ENCODE data around the gene ARID1B.

ARID1B gene

DNA sequence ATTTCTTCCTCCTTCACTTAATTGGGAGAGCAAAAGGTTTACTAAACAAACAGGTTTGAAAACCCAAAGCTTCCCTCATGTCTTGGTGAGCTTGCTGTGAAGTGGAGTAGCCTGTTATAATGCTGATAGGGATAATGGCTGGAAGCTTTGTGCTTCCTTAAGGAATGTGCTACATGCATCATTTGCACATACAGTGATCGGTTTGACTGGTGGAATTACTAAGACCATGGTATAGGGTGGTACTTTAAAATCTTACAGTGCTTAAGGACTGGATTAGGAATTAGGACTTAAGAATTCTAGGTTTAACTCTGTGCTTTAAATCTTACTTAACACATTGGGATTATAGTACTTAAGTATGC is 75.7 kb downstream of the ARID1B start:
- TF ChIP-seq GATA3 (IDR thresholded peaks at IDR 0.05; ENCODE audit: low read depth, low read length) (no peak), GATA2 (IDR thresholded peaks at IDR 0.05; ENCODE audit: low read depth, low read length) (no peak)

DNA sequence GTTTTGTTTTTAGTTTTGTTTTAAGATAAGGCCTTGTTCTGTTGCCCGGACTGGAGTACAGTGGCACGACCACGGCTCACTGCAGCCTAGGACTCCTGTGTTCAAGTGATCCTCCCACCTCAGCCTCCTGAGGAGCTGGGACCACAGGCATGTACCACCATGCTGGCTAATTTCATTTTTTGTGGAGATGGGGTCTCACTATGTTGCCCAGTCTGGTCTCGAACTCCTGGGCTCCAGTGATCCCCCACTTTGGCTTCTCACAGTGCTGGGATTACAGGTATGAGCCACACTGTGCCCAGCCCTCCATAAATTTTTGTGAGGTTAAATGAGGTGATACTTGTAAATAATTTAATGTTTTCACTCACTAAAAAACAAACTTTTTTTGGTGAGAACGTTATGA is 76.6 kb downstream of the ARID1B start:
- TF ChIP-seq GATA3 (IDR thresholded peaks at IDR 0.05; ENCODE audit: low read depth, low read length) (no peak), GATA2 (IDR thresholded peaks at IDR 0.05; ENCODE audit: low read depth, low read length) (no peak)

DNA sequence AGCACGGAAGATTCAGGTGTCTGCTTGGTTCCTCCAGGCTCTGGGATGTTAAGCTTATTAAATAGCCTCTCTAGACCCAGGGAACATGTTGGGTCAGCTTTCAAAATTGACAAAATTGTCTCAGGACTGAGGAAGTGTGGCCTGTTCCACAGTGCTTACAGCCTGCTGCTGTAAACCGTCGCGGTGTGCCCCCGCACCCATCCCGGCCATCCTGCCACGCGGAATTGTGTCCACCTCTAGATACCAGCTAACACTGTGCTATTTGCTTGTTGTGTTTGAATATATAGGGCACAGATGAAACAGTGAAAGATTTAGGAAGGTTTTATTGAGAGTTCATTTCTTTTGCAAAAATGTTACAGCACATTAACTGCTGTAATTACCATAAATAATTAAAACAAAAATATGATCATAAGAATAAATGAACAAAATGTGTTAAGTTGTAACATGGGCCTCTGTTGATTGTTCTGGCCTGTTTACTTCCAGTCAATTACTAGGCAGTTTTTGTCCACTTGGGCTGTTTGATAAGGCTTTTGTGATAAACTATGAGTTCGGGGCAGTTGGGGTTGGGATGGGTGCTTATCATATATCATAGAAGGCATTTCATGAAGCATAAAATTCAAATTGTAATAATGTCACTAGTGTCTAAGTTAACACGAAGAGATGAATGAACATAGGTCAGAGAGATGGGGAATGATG is 77.4 kb downstream of the ARID1B start:
- no peak for TF ChIP-seq GATA3 (IDR thresholded peaks at IDR 0.05; ENCODE audit: low read depth, low read length)
- no peak for TF ChIP-seq GATA2 (IDR thresholded peaks at IDR 0.05; ENCODE audit: low read depth, low read length)

DNA sequence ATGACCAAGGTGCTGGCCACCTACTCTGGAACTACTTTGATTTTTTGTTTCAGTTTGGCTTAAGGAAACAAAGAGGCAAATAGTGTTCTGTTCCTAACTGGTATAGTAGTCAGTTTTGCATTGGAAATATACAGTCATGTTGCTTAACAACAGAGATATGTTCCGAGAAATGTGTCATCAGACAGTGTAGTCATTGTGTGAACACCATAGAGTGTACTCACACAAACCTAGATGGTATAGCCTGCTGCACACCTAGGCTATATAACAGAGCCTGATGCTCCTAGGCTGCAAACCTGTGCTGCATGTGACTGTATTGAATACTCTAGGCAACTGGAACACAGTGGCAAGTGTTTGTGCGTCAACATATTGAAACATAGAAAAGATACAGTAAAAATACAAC is 80.4 kb downstream of the ARID1B start:
- TF ChIP-seq GATA2 (IDR thresholded peaks at IDR 0.05; ENCODE audit: low read depth, low read length): no peak
- TF ChIP-seq GATA3 (IDR thresholded peaks at IDR 0.05; ENCODE audit: low read depth, low read length): no peak

DNA sequence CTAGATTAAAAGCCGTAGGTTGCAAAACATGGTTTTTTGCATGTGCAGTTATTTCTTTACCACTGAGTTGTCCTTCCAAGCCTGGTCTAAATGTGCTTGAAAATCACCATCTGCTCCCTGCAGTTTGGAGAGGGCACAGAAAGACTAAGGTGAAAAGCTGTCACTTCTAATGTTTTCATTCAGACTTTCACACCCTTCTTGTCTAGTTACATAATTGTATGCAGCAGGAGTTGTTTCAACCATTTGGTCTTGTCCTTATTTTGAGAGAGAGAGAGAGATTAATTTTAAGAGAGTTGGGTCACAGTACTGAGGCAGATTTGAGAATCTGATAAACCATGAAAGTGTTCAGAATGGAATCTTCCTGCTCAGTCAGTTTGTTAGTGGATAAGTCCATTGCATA is 82.5 kb downstream of the ARID1B start:
- TF ChIP-seq GATA3 (IDR thresholded peaks at IDR 0.05; ENCODE audit: low read depth, low read length) (no peak), GATA2 (IDR thresholded peaks at IDR 0.05; ENCODE audit: low read depth, low read length) (no peak)

DNA sequence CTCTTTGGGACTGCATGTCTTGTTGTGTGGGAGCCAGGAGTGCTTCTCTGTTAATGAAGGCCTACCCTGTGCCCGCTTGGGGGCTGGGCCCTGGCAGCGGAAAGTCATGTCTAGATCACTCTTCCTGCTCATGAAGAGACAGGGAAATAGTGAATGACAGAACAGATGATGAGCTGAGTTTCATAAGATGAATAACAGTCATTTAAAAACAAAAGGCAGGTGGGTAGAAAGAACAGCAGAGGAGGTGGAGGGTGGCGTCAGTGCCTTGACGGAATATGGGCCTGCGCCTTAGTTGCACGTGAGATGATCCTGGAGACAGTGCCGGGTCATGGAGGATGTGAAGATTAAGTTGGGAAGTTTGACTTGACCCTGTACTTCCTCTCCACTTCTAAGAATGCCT is 85.5 kb downstream of the ARID1B start:
- TF ChIP-seq GATA2 (IDR thresholded peaks at IDR 0.05; ENCODE audit: low read depth, low read length) (no peak), GATA3 (IDR thresholded peaks at IDR 0.05; ENCODE audit: low read depth, low read length) (no peak)

DNA sequence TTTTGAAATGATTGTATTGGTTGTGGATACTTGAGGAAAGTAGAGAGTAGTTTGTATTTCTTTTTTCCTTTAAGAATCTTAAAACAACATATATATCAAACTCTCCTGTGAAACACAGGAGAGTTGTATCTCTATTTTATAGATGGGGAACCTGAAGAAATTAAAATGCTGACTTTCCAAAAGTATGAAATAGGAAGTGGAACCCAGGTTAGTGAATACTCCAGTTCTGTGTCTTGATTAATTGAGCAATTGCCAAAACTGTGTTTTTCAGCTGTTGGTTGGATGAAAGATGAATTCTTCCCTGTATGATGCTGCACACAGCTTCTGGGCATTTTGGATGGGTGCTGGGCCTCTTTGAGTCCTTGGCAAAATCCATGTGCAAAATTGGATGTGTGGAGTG is 86.3 kb downstream of the ARID1B start:
- TF ChIP-seq GATA2 (IDR thresholded peaks at IDR 0.05; ENCODE audit: low read depth, low read length): no peak
- TF ChIP-seq GATA3 (IDR thresholded peaks at IDR 0.05; ENCODE audit: low read depth, low read length): no peak

DNA sequence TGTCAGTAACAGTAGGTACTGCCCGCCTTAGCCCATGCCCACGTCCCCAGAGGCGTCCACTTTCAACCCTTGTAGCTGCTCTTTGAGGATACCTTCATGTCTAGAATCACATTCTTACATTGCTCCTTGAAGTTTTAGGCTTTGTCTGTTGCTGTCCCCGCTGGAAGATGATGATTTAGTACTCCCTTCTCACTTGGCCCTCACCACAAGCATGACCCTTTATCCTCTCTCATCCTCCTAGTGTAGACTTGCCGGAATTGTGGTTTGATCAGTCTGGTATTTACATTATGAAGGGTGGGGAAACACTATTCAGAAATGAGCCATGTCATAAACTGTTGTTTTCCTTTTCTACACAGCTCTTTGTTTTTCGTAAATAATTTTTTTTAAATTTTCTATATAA is 87.4 kb downstream of the ARID1B start:
- no peak for TF ChIP-seq GATA3 (IDR thresholded peaks at IDR 0.05; ENCODE audit: low read depth, low read length)
- TF ChIP-seq GATA2 (IDR thresholded peaks at IDR 0.05; ENCODE audit: low read depth, low read length): no peak

DNA sequence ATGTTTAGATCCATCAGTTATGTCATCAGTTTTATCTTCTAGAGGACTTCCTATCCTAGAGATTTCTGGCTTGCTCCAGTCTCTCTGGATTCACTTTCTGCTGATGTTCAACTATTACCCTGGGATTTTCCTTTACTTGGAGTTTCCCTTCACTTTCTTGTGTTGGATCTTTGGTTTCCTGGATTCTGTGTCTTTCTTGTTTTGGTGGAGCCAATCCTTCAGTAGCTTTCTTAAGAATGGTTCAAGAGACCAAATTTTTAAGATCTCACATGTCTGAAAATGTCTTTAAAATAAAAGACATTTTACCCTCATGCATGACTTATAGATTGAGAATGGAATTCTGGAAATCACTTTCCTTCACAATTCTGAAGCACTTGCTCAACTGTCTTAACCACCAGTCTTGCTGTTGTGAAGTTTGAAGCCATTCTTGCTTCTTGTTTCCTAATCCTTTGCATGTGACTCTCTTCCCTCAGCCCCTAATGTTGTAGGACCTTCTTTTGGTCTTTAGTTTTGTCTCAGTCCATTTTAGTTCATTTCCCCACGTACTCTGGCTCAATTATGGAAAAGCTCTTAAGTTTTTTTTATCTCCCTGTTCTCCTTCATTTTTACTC is 87.9 kb downstream of the ARID1B start:
- no peak for TF ChIP-seq GATA3 (IDR thresholded peaks at IDR 0.05; ENCODE audit: low read depth, low read length)
- TF ChIP-seq GATA2 (IDR thresholded peaks at IDR 0.05; ENCODE audit: low read depth, low read length): no peak

DNA sequence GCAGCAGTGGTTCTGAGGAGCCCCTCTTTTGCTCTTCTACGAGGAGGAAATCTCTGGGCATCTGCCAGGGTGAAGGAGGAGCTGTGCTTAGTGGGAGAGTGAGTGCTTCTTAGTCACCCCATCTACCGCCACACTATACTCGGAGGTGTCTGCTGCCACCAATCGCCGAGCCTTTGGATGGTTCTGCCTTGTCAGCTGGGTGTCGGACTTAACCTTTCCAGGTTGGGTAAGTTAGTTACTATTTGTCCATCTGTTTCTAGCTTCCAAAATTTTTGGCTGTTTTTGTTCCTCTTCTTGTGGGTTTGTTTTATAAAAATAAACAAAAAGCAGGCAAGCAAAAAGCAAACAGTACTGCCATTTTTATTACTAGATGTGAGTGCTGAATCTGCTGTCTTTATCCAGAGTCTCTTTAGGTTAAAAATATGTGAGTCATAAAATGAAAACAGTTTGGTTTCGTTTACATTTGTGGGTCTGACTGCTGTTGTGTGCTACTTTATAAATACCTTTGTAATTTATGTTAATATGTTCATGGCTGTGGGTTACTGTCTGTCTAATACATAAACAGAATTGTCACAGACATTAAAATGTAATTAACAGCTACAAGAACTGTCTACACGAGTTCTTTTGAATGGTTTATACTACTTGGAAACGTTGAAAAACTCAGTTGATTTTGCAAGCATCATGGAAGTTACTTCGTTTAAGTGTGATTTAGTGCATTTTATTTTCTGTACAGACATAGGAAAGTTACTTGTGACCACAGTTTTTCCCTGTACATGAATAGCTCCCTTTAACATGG is 89.2 kb downstream of the ARID1B start:
- TF ChIP-seq GATA2 (IDR thresholded peaks at IDR 0.05; ENCODE audit: low read depth, low read length): no peak
- no peak for TF ChIP-seq GATA3 (IDR thresholded peaks at IDR 0.05; ENCODE audit: low read depth, low read length)

DNA sequence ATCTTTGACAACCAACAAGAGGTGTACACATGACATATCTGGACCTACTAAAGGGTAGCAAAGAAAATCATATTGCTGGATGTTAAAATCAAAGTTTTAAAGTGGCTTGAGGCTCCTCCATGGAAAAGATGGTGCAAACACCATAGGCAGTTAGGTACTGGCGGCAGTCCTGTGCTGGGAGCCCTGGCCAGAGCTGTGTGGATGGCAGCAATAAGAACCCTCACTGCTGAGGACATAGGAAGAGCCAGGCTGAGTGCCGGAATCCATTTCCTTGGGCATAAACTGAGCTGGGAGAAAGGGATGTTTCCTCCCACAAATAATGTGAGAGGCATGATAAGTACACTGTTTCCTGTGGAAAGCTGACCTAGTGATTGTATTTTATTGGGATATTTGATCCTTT is 89.9 kb downstream of the ARID1B start:
- TF ChIP-seq GATA2 (IDR thresholded peaks at IDR 0.05; ENCODE audit: low read depth, low read length) (no peak), GATA3 (IDR thresholded peaks at IDR 0.05; ENCODE audit: low read depth, low read length) (no peak)

DNA sequence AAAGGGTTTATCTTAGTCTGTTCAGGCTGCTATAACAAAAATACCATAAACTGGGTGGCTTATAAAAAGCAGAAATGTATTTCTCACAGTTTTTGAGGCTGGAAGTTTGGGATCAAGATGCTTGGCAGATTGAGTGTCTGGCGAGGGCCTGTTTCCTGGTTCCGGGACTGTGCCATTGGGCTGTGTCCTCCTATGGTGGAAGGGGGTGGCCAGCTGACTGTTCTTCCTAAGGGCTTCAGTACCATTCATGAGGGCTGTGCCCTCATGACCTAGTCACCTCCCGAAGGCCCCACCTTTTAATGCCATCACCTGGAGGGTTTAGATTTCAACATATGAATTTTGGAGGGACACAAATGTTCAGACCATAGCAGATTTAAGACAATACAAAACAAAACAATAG is 91.2 kb downstream of the ARID1B start:
- TF ChIP-seq GATA2 (IDR thresholded peaks at IDR 0.05; ENCODE audit: low read depth, low read length) (no peak), GATA3 (IDR thresholded peaks at IDR 0.05; ENCODE audit: low read depth, low read length) (no peak)

DNA sequence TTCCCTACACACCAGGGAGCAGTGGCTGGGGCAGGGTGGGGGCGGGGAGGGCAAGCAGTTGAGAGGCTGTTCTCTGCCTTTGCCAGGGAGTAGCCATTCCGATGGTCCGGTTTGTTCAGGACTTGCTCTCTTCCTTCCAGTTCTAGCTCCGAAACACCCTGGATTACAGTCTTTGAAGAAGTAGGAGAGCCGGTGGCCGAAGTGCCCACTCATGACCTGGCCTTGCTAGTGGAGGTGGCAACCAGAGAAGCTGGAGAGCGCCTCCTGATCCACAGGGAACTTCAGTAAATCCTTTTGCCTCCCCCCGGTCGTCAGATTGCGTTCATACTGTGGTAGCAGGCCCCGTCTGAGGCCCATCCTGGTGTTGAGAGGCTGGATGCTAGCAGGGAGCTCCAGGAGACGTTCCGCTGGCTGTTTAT is 92.8 kb downstream of the ARID1B start:
- TF ChIP-seq GATA2 (IDR thresholded peaks at IDR 0.05; ENCODE audit: low read depth, low read length) (no peak), GATA3 (IDR thresholded peaks at IDR 0.05; ENCODE audit: low read depth, low read length) (no peak)

DNA sequence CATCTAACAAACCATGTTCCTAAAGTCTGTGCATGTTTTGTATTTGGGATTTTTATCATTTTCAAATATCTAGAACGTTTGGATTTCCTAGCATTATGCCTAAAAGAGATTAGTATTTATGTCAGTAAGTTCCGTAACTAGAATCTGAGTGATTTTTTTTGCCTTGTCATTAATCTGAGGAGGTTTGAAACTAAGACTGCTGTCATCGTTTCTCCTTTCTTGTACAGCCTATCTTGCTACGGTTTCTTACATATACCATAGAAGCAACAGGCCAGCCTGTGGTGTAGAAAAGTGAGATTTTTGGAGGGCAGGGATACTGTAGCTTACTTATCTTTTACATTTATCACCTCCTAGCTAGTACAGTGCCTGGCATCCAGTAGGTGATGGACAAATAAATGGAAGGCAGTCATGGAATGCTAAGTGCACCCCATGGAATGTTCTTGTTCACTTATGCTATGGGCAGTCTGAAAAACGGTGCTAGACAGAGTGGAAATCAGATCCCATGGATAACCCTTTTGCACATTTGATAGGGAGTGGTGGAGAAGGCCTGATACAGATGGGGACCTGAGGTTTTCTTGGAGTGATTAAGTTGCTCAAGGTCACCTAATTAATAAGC is 93.9 kb downstream of the ARID1B start:
- TF ChIP-seq GATA2 (IDR thresholded peaks at IDR 0.05; ENCODE audit: low read depth, low read length): no peak
- no peak for TF ChIP-seq GATA3 (IDR thresholded peaks at IDR 0.05; ENCODE audit: low read depth, low read length)
